Stimulated activated CD8-positive, alpha-beta memory T cell treated with anti-CD3 and anti-CD28 coated beads, Interleukin-15, amount 100 ng/mL, for 48 hours (primary cell): ENCODE results near the gene AP1G1.
"Not testable (repeated sequence)": the region's sequence is repeated elsewhere in the genome, so short reads cannot be mapped to it uniquely, and the experiment has no call there.

Source experiments
- DNase-seq, 2 donors: peaks; one replicate each; pipeline ENCODE4 v3.0.0-alpha.2; 2020; ENCODE audit warnings: low read depth in 2 of 2

AP1G1 gene

GRCh38 chr16:71706046-71706445, 102.6 kb downstream of the AP1G1 start:
- no peak for DNase-seq

DNA sequence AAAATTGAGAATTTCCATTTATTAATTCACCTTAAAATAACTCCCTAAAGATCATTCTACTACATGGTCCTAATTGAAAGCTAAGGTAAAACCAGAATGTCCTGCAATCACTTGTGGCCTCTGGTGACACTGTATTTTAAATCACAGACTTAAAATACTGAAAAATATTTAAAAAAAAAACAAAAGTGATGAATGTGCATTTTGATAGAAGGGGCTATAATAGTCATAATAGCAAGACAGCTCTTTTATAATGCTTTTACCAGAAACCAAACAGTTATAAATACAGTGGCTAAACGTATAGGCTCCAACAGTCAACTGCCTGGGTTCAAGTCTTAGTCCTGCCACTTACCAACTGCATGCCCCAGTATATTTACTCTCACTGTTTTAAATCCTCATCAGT, 105.3 kb downstream of the AP1G1 start:
- DNase-seq, result no peak

GRCh38 chr16:71700831-71701230, 107.8 kb downstream of the AP1G1 start:
- DNase-seq, result no peak

DNA sequence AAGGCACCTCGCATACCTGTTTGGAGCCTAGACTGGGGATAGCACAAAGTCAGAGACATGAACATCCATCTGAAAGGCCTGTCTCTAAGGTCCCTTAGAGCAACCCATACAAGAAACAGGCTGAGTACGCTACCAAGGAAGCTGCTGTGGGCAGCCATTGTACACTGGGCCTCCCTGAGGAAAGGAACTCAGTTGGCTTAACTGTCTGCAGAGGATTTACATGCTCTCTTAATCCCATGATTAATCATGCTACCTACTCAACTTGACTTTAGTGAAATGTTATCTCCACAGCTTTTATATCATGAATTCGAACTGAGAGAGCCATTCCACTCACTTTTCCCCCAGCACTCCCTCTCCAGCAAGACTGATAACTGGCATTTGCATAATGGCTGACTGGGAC, 110.1 kb downstream of the AP1G1 start:
- no peak for DNase-seq

DNA sequence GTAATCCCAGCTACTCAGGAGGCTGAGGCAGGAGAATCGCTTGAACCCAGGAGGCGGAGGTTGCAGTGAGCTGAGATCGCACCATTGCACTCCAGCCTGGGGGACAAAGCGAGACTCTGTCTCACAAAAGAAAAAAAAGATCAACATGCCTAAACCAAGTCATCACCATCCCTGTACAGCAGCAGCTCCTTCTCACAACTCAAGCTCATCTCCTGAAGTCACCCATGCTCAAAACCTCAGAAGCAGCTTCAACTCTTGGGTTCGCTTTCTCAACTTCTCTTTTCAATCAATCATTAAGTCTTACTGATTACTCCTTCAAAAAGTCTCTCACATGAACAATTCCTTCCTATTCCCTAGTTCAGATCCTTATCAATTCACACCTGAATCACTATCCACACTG, 115.5 kb downstream of the AP1G1 start:
- DNase-seq, result no peak

- no peak for DNase-seq
Observed at GRCh38 chr16:71689901-71690300, 118.7 kb downstream of the AP1G1 start.

DNA sequence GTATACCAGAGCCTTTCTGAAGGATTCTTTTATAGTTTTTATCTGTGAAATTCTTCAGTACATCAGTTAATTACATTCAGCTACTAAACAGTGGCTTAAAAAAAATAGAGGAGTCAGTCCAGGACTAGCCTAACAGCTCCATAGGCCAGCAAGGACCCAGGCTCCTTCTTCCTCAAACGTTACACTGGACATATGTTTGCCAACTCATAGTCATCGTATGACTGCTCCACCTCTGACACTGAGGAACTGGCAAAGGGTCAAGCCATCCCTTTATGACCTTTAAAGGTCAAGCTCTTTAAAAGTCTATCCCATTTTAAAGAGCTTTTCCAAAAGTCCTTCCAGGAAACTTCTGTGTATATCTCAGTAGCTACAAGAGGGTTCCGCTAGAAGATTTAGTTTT, 120.8 kb downstream of the AP1G1 start:
- no peak for DNase-seq

- not testable (repeated sequence) for DNase-seq
Observed at GRCh38 chr16:71684280-71684679, 124.4 kb downstream of the AP1G1 start.

DNA sequence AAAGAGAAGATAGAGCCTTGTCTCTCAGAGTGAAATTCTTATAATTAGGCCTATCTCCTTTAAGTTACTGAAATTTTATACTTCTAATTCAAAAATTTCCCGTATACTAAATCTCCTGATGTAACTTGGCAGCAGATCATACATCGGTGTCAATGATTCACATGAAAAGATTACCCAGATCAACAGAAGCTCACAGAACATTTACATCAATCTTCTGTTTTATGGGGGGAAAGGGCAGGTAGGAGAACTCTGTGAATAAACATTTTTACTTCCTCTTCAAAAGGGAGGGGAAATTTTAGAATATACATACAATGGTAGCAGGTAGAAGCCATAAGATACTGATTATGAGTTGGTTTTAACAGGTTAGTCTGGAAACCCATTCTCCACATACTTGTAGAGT, 127.3 kb downstream of the AP1G1 start:
- no peak for DNase-seq
